KMS-11 (cell line): ENCODE results near the gene EEF1AKMT1.
"Not testable (repeated sequence)": the region's sequence is repeated elsewhere in the genome, so short reads cannot be mapped to it uniquely, and the experiment has no call there.

ENCODE experiments used
- H2AFZ ChIP-seq: fragments of 200-600 bp; sonication (generic); 2 replicates; pipeline ENCODE4 v1.6.1; 2016; ENCODE audit warnings: antibody characterized with exemption, mixed run types, low read depth
- H3K27ac ChIP-seq: fragments of 200-600 bp; sonication (generic); 2 replicates; pipeline ENCODE4 v1.6.1; 2016; ENCODE audit warnings: mild to moderate bottlenecking, mixed run types
- H3K27me3 ChIP-seq: fragments of 200-600 bp; sonication (generic); 2 replicates; pipeline ENCODE4 v1.6.1; 2017; ENCODE audit warnings: mild to moderate bottlenecking, low read depth, mixed run types, moderate library complexity; ENCODE audit not compliant: insufficient read depth
- H3K36me3 ChIP-seq: fragments of 200-600 bp; sonication (generic); 2 replicates; pipeline ENCODE4 v1.6.1; 2017; ENCODE audit warnings: mild to moderate bottlenecking, mixed run types; ENCODE audit not compliant: insufficient read depth
- H3K4me1 ChIP-seq: fragments of 200-600 bp; sonication (generic); 2 replicates; pipeline ENCODE4 v1.6.1; 2016; ENCODE audit warnings: mild to moderate bottlenecking, low read depth, mixed run types; ENCODE audit not compliant: poor library complexity, severe bottlenecking
- H3K4me2 ChIP-seq: fragments of 200-600 bp; sonication (generic); 2 replicates; pipeline ENCODE4 v1.7.0; 2016; ENCODE audit warnings: mild to moderate bottlenecking, mixed run types
- H3K4me3 ChIP-seq: fragments of 200-600 bp; sonication (generic); IDR thresholded peaks from 2 replicates; pipeline ENCODE4 v1.6.1; 2017; ENCODE audit warnings: low read depth, low read length, mixed read lengths; ENCODE audit not compliant: insufficient read depth
- H3K79me2 ChIP-seq: fragments of 200-600 bp; sonication (generic); 2 replicates; pipeline ENCODE4 v1.6.1; 2016; ENCODE audit warnings: low read depth, mixed run types; ENCODE audit not compliant: insufficient read depth
- H3K9ac ChIP-seq: fragments of 200-600 bp; sonication (generic); 2 replicates; pipeline ENCODE4 v1.6.1; 2016; ENCODE audit warnings: mild to moderate bottlenecking, mixed run types
- H4K20me1 ChIP-seq: fragments of 200-600 bp; sonication (generic); 2 replicates; pipeline ENCODE4 v1.6.1; 2016; ENCODE audit warnings: mild to moderate bottlenecking, mixed run types; ENCODE audit not compliant: insufficient read depth
- TF ChIP-seq, protein P1 (sequence below): fragments of 200-600 bp; sonication (generic); conservative IDR thresholded peaks from 2 replicates; pipeline ENCODE4 v1.6.1; 2017; ENCODE audit warnings: low read depth, mild to moderate bottlenecking, antibody characterized with exemption, low read length, moderate library complexity, mixed read lengths

EEF1AKMT1 gene

GRCh38 chr13:20760872-20761271, 12.9 kb downstream of the EEF1AKMT1 start:
- no peaks in the 10 kb centered on the region for H3K27me3 ChIP-seq
- H3K79me2 ChIP-seq = no peaks in the 10 kb centered on the region
- no peaks in the 10 kb centered on the region for H3K36me3 ChIP-seq
- TF ChIP-seq, protein P1, sequence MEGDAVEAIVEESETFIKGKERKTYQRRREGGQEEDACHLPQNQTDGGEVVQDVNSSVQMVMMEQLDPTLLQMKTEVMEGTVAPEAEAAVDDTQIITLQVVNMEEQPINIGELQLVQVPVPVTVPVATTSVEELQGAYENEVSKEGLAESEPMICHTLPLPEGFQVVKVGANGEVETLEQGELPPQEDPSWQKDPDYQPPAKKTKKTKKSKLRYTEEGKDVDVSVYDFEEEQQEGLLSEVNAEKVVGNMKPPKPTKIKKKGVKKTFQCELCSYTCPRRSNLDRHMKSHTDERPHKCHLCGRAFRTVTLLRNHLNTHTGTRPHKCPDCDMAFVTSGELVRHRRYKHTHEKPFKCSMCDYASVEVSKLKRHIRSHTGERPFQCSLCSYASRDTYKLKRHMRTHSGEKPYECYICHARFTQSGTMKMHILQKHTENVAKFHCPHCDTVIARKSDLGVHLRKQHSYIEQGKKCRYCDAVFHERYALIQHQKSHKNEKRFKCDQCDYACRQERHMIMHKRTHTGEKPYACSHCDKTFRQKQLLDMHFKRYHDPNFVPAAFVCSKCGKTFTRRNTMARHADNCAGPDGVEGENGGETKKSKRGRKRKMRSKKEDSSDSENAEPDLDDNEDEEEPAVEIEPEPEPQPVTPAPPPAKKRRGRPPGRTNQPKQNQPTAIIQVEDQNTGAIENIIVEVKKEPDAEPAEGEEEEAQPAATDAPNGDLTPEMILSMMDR = no peak
- H3K4me3 ChIP-seq = no peak overlapping the region
- H2AFZ ChIP-seq = no peak overlapping the region
- H3K4me1 ChIP-seq = no peaks in the 10 kb centered on the region
- H3K9ac ChIP-seq = no peak overlapping the region
- H3K4me2 ChIP-seq = no peak overlapping the region
- no peaks in the 10 kb centered on the region for H4K20me1 ChIP-seq
- no peak overlapping the region for H3K27ac ChIP-seq

DNA sequence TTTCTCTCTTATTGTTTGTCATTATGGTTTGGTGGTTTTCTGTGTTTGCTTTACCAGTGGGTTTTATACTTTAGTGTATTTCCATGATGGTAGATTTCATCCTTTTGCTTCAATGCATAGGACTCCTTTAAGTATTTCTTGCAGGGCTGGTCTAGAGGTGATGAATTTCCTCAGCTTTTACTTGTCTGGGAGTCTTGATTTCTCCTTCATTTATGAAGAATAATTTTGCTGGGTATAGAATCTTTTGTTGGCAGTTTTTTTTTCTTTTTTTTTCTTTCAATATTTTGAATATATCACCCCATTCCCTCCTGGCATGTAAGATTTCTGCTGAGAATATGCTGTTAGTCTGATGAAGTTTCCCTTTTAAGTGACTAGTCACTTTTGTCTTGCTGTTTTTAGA, 19.8 kb downstream of the EEF1AKMT1 start:
- H3K27me3 ChIP-seq = no peaks in the 10 kb centered on the region
- no peak overlapping the region for H3K4me3 ChIP-seq
- H4K20me1 ChIP-seq = no peaks in the 10 kb centered on the region
- no peak overlapping the region for H3K9ac ChIP-seq
- no peak overlapping the region for H2AFZ ChIP-seq
- H3K79me2 ChIP-seq = no peaks in the 10 kb centered on the region
- H3K36me3 ChIP-seq = no peaks in the 10 kb centered on the region
- H3K4me2 ChIP-seq = no peak overlapping the region
- TF ChIP-seq, protein P1 = no peak
- H3K4me1 ChIP-seq = no peaks in the 10 kb centered on the region
- H3K27ac ChIP-seq = no peak overlapping the region

DNA sequence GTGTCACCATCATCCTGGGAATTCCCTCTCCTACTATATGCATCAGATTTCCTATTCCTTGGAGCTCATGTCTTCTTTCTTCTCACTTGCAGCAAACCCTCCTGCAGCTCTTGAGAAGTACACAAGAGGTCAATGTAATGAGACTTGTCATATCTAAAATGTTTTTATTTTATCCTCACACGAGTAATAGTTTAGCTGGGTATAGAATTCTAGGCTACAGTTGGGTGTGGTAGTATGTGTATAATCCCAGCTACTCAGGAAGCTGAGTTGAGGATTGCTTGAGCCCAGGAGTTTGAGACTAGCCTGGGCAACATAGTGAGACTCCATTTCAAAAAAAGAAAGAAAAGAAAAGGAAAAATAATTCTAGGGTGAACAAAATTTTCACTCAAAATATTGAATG, 24.4 kb downstream of the EEF1AKMT1 start:
- no peak overlapping the region for H3K4me2 ChIP-seq
- H3K36me3 ChIP-seq = no peaks in the 10 kb centered on the region
- TF ChIP-seq, protein P1 = no peak
- H3K27me3 ChIP-seq = no peaks in the 10 kb centered on the region
- H3K9ac ChIP-seq = no peak overlapping the region
- H3K79me2 ChIP-seq = no peaks in the 10 kb centered on the region
- H3K27ac ChIP-seq = no peak overlapping the region
- no peak overlapping the region for H2AFZ ChIP-seq
- H4K20me1 ChIP-seq = no peaks in the 10 kb centered on the region
- no peaks in the 10 kb centered on the region for H3K4me1 ChIP-seq
- no peak overlapping the region for H3K4me3 ChIP-seq

- not testable (repeated sequence) for H3K4me3 ChIP-seq, H3K9ac ChIP-seq, H3K27ac ChIP-seq, H3K79me2 ChIP-seq, H4K20me1 ChIP-seq, H3K4me1 ChIP-seq, H3K36me3 ChIP-seq, H2AFZ ChIP-seq, H3K4me2 ChIP-seq, H3K27me3 ChIP-seq
Observed at GRCh38 chr13:20743830-20744404, 29.8 kb downstream of the EEF1AKMT1 start.

- no peaks in the 10 kb centered on the region for H3K4me1 ChIP-seq
- H4K20me1 ChIP-seq = no peaks in the 10 kb centered on the region
- H3K4me2 ChIP-seq = no peak overlapping the region
- TF ChIP-seq, protein P1 = no peak
- no peak overlapping the region for H2AFZ ChIP-seq
- no peaks in the 10 kb centered on the region for H3K79me2 ChIP-seq
- H3K36me3 ChIP-seq = no peaks in the 10 kb centered on the region
- no peak overlapping the region for H3K9ac ChIP-seq
- H3K27me3 ChIP-seq = no peaks in the 10 kb centered on the region
- no peak overlapping the region for H3K4me3 ChIP-seq
- H3K27ac ChIP-seq = no peak overlapping the region
Observed at GRCh38 chr13:20740021-20740420, 33.7 kb downstream of the EEF1AKMT1 start.
